RWPE2 (cell line): ENCODE measurements around the gene ARHGEF10L.

Experiments
- ATAC-seq: fragments of 200-7000 bp; cut with Tn5 transposase; 3 replicates; pipeline ENCODE4 v1.9.1; 2021; ENCODE audit warnings: low read depth
- DNase-seq: peaks from one replicate; pipeline ENCODE4 v3.0.0-alpha.2; 2020; ENCODE audit warnings: low spot score
- H3K27ac ChIP-seq: fragments of 450-650 bp; 2 replicates; pipeline ENCODE4 v1.5.1; 2017; ENCODE audit warnings: mild to moderate bottlenecking; ENCODE audit not compliant: poor library complexity, severe bottlenecking
- H3K27me3 ChIP-seq: fragments of 250-450 bp; sonication (Bioruptor Pico); 2 replicates; pipeline ENCODE4 v1.5.1; 2021; ENCODE audit warnings: mild to moderate bottlenecking, moderate library complexity; ENCODE audit not compliant: insufficient read depth, poor library complexity, severe bottlenecking
- H3K36me3 ChIP-seq: fragments of 250-450 bp; sonication (Bioruptor Pico); 2 replicates; pipeline ENCODE4 v1.5.1; 2020; ENCODE audit warnings: low read depth, mild to moderate bottlenecking, moderate library complexity
- H3K4me1 ChIP-seq: fragments of 250-450 bp; sonication (Bioruptor Pico); 2 replicates; pipeline ENCODE4 v1.5.1; 2021; ENCODE audit warnings: mild to moderate bottlenecking, moderate library complexity; ENCODE audit not compliant: insufficient read depth, poor library complexity, severe bottlenecking
- H3K4me3 ChIP-seq: fragments of 250-450 bp; sonication (Bioruptor Pico); 2 replicates; pipeline ENCODE4 v1.5.1; 2021; ENCODE audit warnings: mild to moderate bottlenecking, moderate library complexity; ENCODE audit not compliant: severe bottlenecking
- H3K9me3 ChIP-seq: fragments of 250-450 bp; sonication (Bioruptor Pico); 2 replicates; pipeline ENCODE4 v1.5.1; 2021; ENCODE audit warnings: mild to moderate bottlenecking, moderate library complexity; ENCODE audit not compliant: severe bottlenecking
- TF ChIP-seq, protein P1 (sequence below): fragments of 450-650 bp; IDR thresholded peaks from one replicate; pipeline ENCODE4 v1.5.1; 2017; ENCODE audit warnings: mild to moderate bottlenecking, moderate library complexity; ENCODE audit not compliant: poor library complexity, severe bottlenecking

The ARHGEF10L gene

GRCh38 chr1:17612831-17613230, 73.3 kb downstream of the ARHGEF10L start:
- no peak overlapping the region for H3K4me3 ChIP-seq
- no peaks in the 10 kb centered on the region for H3K36me3 ChIP-seq
- no peak for ATAC-seq
- H3K4me1 ChIP-seq: peaks cover 14% of the 10 kb centered on the region
- H3K27me3 ChIP-seq: no peaks in the 10 kb centered on the region
- DNase-seq: no peak
- H3K9me3 ChIP-seq: no peaks in the 10 kb centered on the region
- H3K27ac ChIP-seq: no peak overlapping the region
- TF ChIP-seq, protein P1, sequence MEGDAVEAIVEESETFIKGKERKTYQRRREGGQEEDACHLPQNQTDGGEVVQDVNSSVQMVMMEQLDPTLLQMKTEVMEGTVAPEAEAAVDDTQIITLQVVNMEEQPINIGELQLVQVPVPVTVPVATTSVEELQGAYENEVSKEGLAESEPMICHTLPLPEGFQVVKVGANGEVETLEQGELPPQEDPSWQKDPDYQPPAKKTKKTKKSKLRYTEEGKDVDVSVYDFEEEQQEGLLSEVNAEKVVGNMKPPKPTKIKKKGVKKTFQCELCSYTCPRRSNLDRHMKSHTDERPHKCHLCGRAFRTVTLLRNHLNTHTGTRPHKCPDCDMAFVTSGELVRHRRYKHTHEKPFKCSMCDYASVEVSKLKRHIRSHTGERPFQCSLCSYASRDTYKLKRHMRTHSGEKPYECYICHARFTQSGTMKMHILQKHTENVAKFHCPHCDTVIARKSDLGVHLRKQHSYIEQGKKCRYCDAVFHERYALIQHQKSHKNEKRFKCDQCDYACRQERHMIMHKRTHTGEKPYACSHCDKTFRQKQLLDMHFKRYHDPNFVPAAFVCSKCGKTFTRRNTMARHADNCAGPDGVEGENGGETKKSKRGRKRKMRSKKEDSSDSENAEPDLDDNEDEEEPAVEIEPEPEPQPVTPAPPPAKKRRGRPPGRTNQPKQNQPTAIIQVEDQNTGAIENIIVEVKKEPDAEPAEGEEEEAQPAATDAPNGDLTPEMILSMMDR: no peak

DNA sequence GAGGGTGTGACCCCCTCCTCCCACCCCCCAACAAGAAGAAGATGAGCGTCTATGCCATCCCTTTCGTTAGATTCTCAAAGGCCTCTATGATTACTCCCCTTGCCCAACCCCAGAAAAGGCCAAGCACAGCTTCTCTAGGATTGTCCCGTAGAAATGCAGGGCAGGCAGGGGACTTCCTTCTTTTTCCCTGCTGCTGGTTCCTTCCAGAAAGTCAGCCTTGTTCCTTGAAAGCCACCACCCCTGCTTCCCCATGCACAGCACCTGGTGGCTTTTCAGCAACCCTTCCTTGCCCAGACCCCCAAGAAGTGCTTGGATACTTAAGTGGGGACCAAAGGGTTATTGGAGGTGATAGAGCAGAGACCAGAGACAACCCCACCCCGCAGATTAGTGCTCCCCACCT, 75.1 kb downstream of the ARHGEF10L start:
- TF ChIP-seq, protein P1: no peak

DNA sequence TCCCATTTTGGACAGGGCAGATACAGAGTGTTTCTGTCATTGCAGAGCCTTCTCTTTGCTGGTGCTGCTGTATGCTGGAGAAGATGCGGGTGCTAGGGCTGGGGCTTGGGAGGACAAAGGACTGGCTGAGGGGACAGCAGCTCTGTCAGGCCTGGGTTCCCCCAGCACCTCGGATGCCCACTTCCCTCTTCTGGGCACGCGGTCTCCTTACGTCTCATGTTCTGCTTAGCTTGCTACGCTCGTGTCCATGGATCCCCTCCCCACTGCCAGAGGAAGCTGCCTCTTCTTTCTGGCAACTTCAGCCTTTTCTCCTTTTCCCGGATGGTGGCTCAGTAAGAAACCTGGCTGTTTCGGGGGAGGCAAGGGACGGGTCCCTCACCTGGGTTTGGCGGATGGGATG, 75.7 kb downstream of the ARHGEF10L start:
- TF ChIP-seq, protein P1: no peak
- Histone ChIP-seq H3K9me3 (no peaks in the 10 kb centered on the region), H3K27ac (no peak overlapping the region), H3K4me1 (peaks cover 22% of the 10 kb centered on the region), H3K27me3 (no peaks in the 10 kb centered on the region), H3K36me3 (no peaks in the 10 kb centered on the region; the same call in 1 of the 2 replicates), H3K4me3 (no peak overlapping the region)
- ATAC-seq: no peak
- no peak for DNase-seq

More for the DNA sequence above, 75.1 kb downstream of the ARHGEF10L start:
- ATAC-seq (no peak), DNase-seq (no peak)
- no peak overlapping the region for H3K27ac ChIP-seq
- no peaks in the 10 kb centered on the region; the same call in 1 of the 2 replicates for H3K36me3 ChIP-seq
- no peaks in the 10 kb centered on the region for H3K9me3 ChIP-seq
- H3K4me1 ChIP-seq: peaks cover 22% of the 10 kb centered on the region
- no peak overlapping the region for H3K4me3 ChIP-seq
- H3K27me3 ChIP-seq: no peaks in the 10 kb centered on the region

GRCh38 chr1:17615959-17616358, 76.5 kb downstream of the ARHGEF10L start:
- H3K4me1 ChIP-seq: peaks cover 22% of the 10 kb centered on the region
- no peaks in the 10 kb centered on the region; the same call in 1 of the 2 replicates for H3K36me3 ChIP-seq
- H3K27me3 ChIP-seq: no peaks in the 10 kb centered on the region
- peak overlapping the region; percentile 47 for H3K27ac ChIP-seq
- ATAC-seq: no peak
- no peaks in the 10 kb centered on the region for H3K9me3 ChIP-seq
- DNase-seq: no peak
- no peak overlapping the region for H3K4me3 ChIP-seq
- TF ChIP-seq, protein P1: no peak

GRCh38 chr1:17616731-17617279, 77.3 kb downstream of the ARHGEF10L start:
- Histone ChIP-seq H3K27me3 (no peaks in the 10 kb centered on the region), H3K27ac (peak overlapping the region; percentile 47), H3K9me3 (no peaks in the 10 kb centered on the region), H3K36me3 (no peaks in the 10 kb centered on the region; the same call in 1 of the 2 replicates), H3K4me3 (no peak overlapping the region), H3K4me1 (peaks cover 22% of the 10 kb centered on the region)
- ATAC-seq (peak; percentile 77), DNase-seq (no peak)
- TF ChIP-seq, protein P1: no peak
